ENCODE data around the gene CAMSAP1.
"Not testable (repeated sequence)": the region's sequence is repeated elsewhere in the genome, so short reads cannot be mapped to it uniquely, and the experiment has no call there.

Gene CAMSAP1

DNA sequence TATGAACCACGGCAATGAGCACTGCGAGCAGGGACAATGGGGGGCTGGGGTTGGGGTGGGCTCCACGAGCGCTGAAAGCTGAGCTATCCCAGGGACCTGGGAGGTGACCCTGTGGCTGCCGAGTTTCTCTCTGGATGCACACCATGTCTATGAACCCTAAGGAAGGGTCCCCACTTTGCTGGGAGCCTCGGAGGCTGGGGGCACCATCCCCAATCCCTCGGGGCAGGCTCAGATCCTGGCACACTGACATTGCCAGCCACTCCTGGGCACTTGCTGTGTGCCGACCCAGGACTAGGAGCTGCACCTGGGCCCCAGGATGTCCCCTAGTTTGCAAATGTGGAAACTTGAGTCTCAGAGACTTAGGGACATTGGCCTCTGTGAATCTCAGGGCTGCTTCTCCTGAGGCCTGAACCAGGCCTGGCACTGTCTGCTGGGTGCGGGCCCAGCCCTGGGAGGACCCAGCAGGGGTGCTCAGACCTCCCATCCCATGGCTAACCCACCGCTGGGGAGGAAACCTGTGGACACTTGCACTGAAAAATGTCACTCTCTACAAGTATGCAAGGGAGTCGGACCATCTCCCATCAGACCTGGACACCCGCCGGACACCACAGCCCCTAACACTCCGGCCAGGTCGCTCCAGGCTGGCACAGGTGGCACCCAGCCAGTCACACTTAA lies 13.0 kb upstream of the CAMSAP1 start:
- no peak for DNase-seq (ENCODE audit: low spot score)

DNA sequence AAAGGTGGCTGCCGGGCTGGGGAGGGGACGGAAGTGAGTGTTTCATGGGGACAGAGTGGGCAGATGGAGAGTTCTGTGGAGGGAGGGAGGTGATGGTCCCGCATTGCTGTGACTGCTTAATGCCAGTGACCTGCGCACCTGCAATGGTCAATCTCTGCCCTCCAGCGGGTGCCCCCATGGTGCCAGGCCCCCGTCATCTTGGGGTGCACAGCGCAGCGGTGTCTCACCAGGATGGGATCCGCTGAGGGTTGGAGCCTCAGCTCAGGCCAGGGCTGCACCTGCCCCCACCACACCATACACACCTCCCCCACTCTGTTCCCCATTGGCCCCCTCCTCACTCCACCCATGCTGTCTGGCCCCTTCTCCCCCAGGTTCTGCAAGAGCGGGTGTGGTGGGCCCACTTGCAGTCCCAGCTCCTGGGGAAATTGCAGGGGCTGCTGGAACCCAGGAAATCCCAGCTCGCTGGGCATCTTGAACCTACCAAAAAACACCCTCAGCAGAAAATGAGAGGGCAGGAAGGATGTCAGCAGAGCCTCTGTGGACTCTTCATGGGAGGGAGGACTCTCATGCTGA lies 12.1 kb upstream of the CAMSAP1 start:
- no peak for DNase-seq (ENCODE audit: low spot score)

DNA sequence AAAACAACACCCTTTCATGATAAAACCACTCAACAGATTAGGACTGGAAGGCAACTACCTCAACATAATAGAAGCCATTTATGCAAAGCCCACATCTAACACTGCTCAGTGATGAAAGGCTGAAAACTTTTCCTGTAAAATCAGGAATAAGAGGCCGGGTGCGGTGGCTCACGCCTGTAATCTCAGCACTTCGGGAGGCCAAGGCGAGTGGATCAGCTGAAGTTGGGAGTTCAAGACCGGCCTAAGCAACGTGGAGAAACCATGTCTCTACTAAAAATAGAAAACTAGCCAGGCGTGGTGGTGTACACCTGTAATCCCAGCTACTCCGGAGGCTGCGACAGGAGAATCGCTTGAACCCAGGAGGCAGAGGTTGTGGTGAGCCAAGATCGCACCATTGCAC lies 8.9 kb upstream of the CAMSAP1 start:
- not testable (repeated sequence) for DNase-seq (ENCODE audit: low spot score)

DNA sequence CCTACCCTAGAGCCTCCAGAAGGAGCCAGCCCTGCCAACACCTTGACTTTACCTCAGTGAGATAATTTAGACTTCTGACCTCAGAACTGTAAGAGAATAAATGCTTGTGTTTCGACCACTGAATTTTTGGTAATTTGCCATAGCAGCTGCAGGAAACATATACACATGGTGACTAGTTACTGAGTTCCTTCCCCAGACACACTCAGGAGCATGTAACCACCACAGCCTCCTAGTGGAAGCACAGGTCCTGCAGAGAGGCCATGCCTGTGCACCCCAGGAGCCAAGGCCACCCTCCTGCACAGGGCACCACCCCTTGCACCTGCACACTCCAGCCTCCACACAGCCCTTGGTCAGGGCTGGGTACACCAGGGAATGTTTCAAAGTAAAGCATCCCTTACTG lies 7.6 kb upstream of the CAMSAP1 start:
- no peak for DNase-seq (ENCODE audit: low spot score)

DNA sequence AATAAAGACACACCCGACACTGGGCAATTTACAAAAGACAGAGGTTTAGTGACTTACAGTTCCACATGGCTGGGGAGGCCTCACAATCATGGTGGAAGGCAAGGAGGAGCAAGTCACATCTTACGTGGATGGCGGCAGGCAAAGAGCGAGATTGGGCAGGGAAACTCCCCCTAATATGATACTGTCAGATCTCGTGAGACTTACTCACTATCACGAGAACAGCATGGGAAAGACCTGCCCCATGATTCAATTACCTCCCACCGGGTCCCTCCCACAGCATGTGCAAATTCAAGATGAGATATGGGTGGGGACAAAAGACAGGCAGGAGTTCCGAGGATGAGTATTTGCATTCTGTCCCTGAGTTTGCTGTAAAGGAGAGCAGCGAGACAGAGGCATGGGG lies 3.9 kb upstream of the CAMSAP1 start:
- not testable (repeated sequence) for DNase-seq (ENCODE audit: low spot score)

DNA sequence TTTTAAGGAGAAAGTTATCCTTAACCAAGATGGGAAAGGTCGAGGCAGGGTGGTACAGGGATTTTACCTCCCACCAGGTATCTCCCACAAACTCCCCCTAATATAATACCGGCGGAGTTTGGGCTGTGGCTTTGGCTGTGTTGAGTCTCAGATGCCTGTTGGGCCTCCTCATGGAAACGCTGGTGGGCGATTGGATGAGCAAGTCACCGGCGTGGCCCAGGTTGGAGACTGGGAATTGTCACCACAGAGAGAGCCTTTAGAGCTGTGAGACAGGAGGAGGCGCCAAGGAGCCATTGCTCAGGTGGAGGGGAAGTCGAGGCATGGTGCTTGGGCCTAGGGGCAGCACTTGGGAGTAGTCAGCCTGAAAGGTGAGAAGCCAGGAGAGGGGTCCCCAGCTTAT lies 3.4 kb upstream of the CAMSAP1 start:
- DNase-seq (ENCODE audit: low spot score), result no peak

DNA sequence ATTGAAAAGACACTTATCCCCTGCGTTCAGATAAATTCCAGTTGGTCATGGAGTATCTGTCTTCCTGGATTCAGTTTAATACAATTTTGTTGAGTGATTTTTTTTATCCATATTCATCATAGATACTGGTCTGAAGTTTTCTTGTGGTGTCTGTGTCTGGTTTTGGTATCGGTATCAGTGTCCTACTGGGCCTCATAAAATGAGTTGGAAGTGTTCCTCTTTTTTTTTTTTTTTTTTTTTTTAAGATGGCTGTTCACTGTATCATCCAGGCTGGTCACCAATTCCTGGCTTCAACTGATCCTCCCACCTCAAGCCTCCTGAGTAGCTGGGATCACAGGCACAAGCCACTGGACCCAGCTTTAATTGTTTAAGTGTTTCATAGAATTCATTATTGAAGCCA lies 2.9 kb upstream of the CAMSAP1 start:
- no peak for DNase-seq (ENCODE audit: low spot score)

DNA sequence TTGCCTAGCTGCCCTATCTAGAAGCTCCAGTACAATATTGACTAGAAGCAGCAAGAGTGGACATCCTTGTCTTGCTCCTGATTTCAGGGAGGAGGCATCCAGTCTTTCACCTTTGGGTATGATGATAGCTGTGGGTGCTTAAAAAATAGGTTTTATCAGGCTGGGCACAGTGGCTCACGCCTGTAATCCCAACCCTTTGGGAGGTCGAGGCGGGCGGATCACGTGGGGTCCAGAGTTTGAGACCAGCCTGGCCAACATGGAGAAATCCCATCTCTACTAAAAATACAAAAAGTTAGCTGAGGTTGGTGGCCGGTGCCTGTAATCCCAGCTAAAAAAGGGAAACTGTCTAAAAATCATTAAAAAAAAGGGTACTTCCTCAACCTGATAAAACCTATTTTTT lies 2.0 kb upstream of the CAMSAP1 start:
- DNase-seq (ENCODE audit: low spot score), result no peak

DNA sequence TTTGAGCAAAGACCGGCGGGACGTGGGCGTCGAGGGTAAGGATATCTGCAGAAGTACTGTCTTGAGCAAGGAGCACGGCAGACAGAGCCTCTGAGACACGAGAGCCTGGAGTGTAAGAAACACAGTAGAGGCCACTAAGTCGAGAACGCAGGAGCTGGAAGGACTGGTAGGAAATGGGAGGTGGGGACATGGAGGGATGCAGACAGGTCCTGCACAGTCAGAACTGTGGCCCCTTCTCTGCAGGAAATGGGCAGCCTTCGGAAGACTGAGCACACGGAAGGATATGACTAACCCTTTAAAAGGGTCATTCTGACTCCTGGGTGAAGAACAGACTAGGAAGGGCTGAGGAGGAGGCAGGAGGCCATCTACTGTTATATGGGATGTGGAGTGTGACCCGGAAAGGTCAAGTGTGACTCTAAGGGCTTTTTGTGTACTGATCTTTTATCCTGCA lies 1.4 kb upstream of the CAMSAP1 start:
- DNase-seq (ENCODE audit: low spot score), result no peak

DNA sequence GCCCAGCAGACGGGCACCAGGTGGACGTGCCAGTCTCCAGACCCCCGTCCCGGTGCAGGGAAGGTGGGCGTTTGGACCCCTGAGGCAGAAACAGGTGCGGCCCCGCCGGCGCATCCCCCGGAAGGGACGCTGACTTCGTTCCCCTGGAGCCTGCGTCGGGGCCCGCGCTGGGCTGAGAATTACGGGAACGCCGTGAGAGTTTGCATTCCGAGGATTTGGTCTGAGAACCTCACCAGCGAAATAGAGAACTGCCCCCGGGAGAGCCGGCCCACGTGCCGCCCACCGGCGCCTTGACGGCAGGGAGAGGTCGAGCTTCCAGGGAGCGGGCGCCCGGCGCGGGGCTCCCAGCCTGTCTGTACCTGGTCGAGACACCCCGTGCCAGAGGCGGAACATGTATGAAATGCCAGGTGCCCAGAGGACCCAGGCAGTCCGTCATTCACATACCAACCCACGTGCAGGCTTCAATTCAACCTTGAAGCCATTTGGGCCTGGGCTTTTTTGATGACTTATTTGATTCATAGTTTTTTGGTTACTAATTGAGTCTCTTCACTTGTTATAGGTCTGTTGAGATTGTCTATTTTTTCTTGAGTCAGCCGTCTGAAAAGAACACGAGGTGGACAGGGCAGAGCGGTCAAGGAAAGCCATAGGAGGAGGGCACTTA lies 877 bp upstream of the CAMSAP1 start:
- no peak for DNase-seq (ENCODE audit: low spot score)

DNA sequence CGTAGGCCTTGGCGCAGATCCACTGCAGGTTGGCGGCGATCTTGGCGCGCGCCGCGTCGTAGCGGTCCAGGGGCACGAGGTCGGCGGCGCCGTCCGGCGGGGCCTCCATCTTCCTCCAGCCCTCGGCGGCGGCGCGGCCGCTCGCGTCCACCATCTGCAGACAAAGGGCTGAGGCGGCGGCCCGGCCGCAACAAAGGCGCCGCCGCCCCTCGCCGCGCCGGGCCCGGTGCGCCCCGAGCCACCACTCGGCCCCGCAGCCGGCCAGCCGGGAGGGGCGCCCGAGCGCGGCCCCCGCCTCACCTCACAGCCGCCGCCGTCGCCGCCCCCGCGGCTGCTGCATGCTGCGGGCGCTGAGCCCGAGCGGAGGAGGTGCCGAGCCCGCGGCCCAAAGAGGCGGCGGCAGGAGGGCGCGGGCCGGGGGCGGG lies 328 bp downstream of the CAMSAP1 start:
- no peak for DNase-seq (ENCODE audit: low spot score)

DNA sequence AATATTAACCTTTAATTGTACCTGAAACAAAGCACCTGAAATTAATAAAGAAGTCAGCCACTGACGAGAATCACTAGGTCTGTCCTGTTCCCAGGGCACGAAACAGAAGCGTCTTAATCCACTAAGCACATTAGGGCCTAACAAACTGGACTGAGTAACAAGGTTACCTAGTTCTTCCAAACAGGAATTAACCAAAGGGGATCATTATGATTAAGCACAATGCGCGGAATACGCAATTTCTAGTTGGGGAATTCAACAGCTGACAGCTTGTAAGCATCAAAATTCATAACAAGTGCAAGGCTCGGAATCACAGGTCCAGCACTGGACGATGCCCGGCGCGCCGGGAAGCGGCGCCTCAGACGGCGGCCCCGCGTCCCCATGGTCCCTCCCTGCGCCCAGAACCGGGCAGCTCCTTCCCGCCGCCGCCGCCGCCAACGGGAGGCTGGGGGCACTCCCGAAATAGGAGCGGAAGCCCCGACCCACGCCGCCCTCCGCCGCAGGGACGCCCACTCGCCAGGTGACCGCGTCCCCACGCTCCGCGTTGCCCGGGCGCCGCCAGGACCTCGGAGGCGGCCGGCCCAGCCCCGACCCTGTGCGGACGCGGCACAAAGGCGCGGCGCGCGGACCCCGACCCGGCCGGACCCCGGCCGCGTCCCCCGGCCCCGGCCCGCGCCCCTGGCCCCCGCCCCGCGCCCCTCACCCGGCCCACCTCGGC lies 898 bp downstream of the CAMSAP1 start:
- no peak for DNase-seq (ENCODE audit: low spot score)

DNA sequence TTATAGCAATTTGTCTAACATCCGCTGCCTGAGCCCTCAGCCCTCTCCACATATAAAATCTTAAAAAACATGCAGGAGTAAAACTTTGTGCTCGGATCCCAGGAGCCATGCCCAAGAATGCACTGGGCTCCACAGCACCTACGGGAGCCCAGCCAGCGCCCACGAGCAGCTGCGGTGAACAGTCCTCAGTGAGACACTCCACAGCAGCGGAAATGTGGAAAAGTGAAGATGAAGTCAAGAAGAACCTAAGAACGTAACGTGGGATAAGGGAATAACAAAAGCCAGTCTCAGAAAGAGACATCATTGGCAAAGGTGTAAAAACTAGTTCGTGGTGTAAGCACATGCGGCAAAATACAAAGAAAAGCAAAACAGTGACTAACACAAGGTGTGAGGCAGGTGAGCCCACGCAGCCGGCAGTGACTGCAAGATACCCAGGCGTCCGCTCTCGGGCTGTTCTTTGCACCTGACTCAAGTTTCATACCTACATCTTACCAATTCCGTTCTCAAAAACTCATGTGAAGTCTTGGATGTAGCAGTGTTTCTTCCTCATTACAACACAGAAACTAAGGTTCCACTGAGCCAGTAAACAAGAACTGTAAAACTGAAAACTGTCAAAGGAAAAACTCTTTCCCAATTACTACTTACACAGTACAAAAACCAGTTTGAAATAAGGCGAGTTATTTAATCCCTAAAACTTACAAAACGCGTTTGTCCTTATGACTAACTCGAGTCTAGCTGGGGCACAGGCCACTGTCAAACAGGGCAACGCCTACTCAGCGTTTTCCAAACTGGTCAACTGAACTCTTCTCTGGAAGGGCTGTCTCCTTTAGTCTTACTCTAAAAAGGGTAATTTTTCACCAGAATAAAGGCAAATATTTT lies 1.7 kb downstream of the CAMSAP1 start:
- peak; percentile 32 for DNase-seq (ENCODE audit: low spot score)

DNA sequence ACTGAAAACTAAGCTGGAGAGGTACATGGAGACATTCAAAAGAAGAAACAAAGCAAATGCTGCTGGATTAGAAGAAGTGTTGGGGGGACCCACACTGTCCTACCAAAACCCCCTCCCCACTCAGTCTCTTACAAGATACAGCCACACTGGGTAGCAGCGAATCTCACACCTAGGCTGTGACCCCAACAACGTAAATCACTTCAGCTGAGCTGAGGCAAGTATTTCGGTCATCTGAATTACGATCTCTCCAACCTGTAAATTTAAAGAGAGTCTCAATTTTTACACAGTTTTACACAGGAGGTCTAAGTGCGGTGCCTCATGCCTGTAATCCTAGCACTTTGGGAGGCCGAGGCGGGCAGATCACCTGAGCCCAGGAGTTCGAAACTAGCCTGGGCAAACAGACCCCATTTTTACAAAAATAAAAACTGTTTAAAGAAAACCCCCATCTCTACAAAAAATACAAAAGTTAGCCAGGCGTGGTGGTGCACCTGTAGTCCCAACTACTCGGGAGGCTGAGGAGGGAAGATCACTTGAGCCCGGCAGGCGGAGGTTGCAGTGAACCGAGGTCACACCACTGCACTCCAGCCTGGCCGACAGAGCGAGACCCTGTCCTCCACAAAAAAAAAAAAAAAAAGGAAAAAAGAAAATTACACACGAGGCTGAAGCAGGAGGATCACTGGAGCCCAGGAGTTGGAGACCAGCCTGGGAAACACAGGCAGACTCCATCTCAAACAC lies 3.4 kb downstream of the CAMSAP1 start:
- no peak for DNase-seq (ENCODE audit: low spot score)

DNA sequence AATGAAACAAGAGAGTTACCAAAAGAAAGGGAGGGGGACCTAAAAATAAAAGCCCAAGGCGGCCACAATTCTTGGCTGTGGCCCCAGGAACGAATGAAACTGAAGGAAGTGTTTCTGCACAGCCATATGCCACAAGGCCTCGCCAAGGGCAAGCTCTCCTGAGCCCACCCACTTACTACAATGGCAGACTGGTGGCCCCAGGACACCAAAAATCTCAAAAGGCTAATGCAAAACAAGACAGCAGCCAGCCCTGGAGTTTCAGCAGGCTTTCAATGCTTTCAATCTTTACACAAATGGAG lies 4.0 kb downstream of the CAMSAP1 start:
- DNase-seq (ENCODE audit: low spot score), result no peak

DNA sequence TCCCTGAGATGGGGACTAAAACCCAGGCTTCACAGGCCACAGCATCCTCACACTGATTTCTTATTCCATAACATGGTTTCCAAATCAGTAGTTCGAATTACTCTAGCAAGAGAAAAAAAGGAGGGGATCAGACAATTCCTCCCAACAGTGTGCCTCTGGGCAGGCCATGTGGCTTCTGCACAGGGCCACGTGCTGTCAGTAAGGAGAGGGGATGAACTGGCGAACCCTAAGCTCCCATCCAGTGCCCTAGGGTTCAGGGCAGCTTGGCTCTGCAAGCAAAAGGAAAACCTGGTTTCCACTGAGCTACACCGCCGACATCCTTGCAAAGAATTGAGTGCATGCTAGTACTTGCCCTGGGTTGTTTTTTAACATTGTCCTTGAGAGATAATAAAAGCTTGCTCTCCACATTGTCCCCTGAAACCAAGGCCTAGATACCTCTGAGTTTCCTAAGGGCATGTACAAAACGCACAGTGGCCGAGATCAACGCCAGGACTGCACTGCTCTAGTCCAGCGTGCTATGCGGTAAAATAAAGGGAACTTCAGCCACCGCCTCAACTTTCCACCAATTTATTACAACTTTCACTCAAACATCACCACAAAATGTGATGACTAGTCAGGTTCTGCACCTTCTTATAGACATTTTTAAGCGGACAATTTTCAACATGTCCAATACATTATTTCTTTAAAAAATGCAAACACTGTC lies 4.5 kb downstream of the CAMSAP1 start:
- DNase-seq (ENCODE audit: low spot score), result no peak

DNA sequence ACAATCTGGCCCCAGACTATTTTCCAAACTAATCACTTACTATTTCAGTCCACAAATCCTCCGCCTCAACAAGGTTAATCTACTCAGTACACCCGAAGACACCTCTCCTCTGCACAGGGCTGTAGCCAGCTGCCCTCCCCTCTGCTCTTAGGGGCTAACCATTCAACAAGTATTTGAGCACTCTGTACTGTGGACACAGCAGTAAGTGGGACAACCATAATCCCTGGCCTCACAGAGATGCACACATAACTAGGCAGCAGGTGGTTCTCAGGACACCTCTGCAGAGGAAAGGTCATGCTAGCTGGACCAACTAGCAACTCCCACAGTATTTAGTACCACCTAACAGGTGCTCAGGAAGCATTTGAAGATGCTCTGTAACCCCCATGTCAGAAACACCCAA lies 5.5 kb downstream of the CAMSAP1 start:
- DNase-seq (ENCODE audit: low spot score), result no peak

DNA sequence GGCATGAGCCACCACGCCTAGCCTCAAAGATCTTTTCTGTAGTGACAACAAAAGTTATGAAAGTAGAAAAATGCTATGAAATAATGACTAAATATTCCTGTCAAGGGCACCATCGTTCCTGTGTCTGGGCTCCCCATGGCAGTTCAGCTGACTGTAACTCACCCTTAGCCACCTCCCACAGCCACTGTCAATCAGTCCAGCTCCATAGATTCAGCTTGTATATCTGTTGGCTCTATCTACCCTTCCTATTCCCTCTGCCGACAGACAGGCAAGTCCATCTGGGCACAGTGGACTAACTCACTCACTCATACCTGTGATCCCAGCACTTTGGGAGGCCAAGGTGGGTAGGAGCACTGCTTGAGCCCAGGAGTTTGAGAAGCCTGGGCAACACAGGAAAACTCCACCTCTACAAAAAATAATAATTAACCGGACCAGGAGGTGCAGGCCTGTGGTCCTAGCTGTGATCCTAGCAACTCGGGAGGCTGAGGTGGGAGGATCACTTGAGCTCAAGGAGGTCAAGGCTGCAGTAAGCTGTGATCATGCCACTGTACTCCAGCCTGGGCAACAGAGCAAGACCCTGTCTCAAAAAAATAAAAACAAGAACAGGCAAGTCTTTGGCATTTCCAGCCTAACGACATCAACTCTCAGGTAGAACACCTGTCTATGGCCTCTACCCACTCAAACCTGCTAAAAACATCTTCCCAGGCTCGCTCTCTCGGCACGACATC lies 6.2 kb downstream of the CAMSAP1 start:
- DNase-seq (ENCODE audit: low spot score), result no peak

DNA sequence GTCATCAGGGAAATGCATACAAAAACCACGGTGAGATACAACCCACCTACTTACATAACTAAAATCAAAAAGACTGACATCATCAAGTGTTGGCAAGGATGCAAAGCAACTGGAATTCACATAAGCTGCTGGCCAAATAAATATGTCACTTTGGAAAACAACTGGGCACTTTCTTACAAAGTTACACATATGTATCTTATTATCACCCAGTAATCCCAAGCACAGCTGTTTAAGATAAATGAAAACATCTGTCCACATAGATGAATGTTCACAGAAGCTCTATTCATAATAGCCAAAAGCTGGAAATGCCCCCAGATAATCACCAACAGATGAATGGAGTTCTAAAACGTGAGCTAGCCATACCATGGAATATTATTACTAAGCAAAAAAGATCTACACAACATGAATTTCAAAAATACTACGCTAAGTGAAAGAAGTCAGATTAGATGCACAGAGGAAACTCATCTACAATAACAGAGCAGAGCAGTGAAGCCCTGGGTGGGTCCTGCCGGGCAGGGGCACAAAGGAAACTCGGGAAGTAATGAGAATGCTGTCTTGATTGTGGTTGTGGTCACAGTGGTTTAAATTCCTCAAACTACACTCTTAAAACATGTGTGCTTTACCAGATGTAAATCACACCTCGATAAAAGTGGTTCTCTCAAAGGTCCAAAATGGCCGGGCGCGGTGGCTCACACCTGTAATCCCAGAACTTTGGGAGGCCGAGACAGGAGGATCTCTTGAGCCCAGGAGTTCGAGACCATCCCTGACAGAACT lies 8.5 kb downstream of the CAMSAP1 start:
- DNase-seq (ENCODE audit: low spot score), result no peak
